Activated naive CD8-positive, alpha-beta T cell (primary cell): ENCODE data around the gene GRIA3.

Experiments used
- H3K27ac Mint-ChIP-seq: one replicate; pipeline ENCODE4 v1.8.0; 2021; ENCODE audit warnings: mixed read lengths
- H3K27me3 Mint-ChIP-seq: one replicate; pipeline ENCODE4 v1.8.0; 2021; ENCODE audit warnings: mixed read lengths
- H3K36me3 Mint-ChIP-seq: one replicate; pipeline ENCODE4 v1.8.0; 2021; ENCODE audit warnings: mixed read lengths
- H3K4me1 Mint-ChIP-seq: one replicate; pipeline ENCODE4 v1.8.0; 2021; ENCODE audit warnings: low read depth, mixed read lengths
- H3K4me3 Mint-ChIP-seq: one replicate; pipeline ENCODE4 v1.8.0; 2021; ENCODE audit warnings: mild to moderate bottlenecking, mixed read lengths
- H3K9me3 Mint-ChIP-seq: one replicate; pipeline ENCODE4 v1.8.0; 2021; ENCODE audit warnings: low read depth, mixed read lengths

The GRIA3 gene

DNA sequence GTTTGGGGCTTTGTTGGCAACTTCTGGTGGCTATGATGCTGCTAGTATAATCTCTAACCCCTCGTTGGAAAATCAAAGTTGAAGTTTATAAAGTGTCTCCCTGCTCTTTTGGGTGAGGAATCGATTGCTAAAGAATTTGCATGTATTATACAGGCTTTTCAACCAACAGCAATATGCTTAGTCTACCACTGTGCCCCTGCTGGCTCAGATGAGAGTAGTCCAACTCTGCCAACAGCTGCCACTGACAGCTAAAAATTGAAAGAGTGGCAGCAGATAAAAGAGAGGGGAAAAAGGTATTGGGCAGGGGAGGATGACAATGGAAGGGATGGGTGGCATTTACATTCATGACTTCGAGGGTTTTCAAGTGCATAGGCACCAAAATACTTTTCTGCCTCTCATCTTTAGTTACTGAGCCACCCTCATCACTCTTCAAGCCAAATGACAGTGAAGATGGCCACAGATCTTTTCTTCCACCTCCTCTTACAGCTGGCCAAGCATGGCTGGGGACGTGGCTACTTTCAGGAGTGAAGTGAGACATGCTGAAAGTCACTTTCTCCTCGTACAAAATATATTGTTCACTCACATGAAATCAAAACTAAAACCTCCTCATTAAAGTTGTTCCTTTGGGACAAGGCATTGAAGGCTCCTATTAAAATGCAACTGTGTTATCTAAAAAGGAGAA is 2.7 kb upstream of the GRIA3 start:
- Mint-ChIP-seq H3K27ac (no peak overlapping the region), H3K9me3 (no peaks in the 10 kb centered on the region), H3K4me1 (peaks cover 7% of the 10 kb centered on the region), H3K27me3 (peaks cover 18% of the 10 kb centered on the region), H3K4me3 (no peak overlapping the region), H3K36me3 (no peaks in the 10 kb centered on the region)

DNA sequence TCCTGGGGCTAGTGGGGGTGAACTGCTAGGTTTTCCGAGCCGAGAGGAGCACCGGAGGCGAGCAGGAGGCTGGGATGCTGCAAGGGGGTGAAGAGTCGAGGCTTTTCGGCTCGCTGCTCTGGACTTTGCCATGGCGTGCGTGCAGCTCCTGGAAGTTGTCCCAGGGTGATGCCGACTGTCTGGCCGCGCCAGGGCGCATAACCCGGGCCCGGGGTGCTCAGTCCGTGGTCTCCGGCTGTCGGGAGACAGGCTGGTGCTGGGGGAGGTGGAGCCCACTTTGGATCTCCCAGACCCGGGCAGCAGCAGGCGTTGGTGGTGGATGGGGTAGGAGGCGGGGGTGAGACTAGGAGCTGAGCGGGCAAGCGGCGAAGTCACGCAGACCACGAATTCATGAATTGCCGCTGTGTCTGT is 793 bp downstream of the GRIA3 start:
- peaks cover 20% of the 10 kb centered on the region for H3K27me3 Mint-ChIP-seq
- peaks cover 7% of the 10 kb centered on the region for H3K4me1 Mint-ChIP-seq
- no peaks in the 10 kb centered on the region for H3K36me3 Mint-ChIP-seq
- no peaks in the 10 kb centered on the region for H3K9me3 Mint-ChIP-seq
- H3K4me3 Mint-ChIP-seq = peak overlapping the region; percentile 13
- no peak overlapping the region for H3K27ac Mint-ChIP-seq

DNA sequence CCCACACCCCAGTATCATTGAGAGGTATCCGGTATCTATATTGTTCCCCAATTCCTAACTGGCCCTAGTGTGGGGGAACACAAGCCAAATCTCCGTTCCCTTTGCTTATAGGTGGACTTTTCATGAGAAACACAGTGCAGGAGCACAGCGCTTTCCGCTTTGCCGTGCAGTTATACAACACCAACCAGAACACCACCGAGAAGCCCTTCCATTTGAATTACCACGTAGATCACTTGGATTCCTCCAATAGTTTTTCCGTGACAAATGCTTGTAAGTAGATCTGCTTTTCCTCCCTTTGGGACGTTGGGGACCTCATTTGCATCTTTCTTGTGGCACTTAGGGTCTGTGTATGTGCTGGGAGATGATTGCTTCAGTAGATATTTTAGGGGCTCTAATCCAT is 1.6 kb downstream of the GRIA3 start:
- no peaks in the 10 kb centered on the region for H3K9me3 Mint-ChIP-seq
- peaks cover 7% of the 10 kb centered on the region for H3K4me1 Mint-ChIP-seq
- H3K36me3 Mint-ChIP-seq = no peaks in the 10 kb centered on the region
- H3K4me3 Mint-ChIP-seq = no peak overlapping the region
- no peak overlapping the region for H3K27ac Mint-ChIP-seq
- H3K27me3 Mint-ChIP-seq = peaks cover 20% of the 10 kb centered on the region

DNA sequence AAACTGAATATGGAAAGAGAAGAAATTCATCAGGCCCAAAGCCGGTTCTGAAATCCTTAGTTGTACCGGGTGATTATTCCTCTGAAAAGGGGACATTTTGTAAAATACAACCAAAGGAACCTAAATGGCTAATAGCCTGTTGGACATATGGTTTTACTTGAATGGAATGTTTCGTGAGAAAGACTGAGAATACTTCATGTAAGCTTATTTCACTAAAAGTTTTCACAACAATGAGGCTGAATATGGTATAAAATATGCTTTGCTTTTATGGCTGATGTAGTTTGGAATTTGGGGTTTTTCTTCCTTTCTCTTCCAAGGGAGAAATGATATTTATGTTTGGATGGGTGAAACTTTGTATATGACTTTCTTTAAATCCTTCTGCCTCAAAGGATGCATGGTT is 2.7 kb downstream of the GRIA3 start:
- H3K4me1 Mint-ChIP-seq = peaks cover 7% of the 10 kb centered on the region
- H3K27me3 Mint-ChIP-seq = peaks cover 22% of the 10 kb centered on the region
- no peak overlapping the region for H3K4me3 Mint-ChIP-seq
- no peaks in the 10 kb centered on the region for H3K36me3 Mint-ChIP-seq
- no peaks in the 10 kb centered on the region for H3K9me3 Mint-ChIP-seq
- no peak overlapping the region for H3K27ac Mint-ChIP-seq

DNA sequence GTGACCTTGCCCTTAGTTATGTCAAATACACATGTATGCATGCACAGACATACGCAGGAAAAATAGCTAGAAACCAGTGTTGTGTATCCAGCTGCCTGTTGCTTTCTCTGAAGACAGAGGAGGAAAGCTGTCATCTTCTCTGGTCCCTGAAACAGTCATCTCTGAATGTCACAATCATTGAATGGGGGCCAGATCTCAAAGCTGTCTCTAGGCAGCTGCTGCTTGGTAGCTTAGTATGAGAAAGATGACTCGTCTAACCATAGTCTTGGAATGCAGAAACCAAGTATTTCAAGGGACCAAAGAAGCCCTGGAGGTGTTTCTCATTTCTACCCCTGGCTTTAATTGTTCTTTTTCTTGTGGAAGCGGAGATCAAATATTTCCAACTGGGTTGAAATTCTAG is 4.0 kb downstream of the GRIA3 start:
- no peaks in the 10 kb centered on the region for H3K36me3 Mint-ChIP-seq
- H3K4me1 Mint-ChIP-seq = peaks cover 7% of the 10 kb centered on the region
- peaks cover 16% of the 10 kb centered on the region for H3K27me3 Mint-ChIP-seq
- no peak overlapping the region for H3K4me3 Mint-ChIP-seq
- no peaks in the 10 kb centered on the region for H3K9me3 Mint-ChIP-seq
- H3K27ac Mint-ChIP-seq = no peak overlapping the region

DNA sequence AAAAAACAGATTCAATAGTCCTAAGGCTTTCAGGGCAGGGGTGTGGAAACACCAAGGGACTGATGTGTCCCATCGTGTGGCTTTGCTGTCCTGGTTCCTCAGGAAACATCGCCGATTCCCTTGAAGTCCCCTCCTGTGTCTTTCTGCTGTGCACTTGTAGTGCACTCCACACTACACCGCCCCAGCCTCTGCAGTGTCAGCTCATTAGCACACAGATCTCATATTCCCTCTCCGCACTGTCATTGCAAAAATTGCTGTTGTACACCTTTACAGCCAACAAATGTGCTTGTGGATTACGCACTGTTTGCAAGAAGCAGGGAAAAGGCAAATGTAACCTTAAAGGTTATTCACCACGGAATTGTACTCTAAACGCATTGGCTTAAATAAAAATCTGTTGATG is 5.3 kb downstream of the GRIA3 start:
- Mint-ChIP-seq H3K36me3 (no peaks in the 10 kb centered on the region), H3K27me3 (peaks cover 13% of the 10 kb centered on the region), H3K9me3 (no peaks in the 10 kb centered on the region), H3K27ac (no peak overlapping the region), H3K4me1 (peaks cover 3% of the 10 kb centered on the region), H3K4me3 (no peak overlapping the region)

DNA sequence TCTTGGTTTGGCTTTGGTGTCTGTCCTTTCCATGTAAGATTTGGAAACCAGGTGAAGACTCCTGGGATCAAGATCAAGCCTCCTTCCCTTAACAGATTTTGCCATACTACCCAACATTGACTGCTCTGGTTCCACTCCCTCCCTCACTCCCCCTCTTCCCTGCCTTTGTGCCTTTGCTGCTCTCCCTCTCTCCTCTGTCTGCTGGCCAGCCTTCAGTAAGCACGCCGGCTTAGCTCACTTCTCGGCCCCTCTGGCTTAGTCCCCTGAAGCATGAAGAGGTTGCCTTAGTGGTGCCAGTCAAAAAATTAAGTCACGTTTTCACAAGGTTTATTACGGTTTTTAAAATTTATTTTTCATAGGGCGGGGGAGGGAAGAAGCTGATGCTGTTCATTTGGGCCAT is 6.0 kb downstream of the GRIA3 start:
- no peak overlapping the region for H3K27ac Mint-ChIP-seq

DNA sequence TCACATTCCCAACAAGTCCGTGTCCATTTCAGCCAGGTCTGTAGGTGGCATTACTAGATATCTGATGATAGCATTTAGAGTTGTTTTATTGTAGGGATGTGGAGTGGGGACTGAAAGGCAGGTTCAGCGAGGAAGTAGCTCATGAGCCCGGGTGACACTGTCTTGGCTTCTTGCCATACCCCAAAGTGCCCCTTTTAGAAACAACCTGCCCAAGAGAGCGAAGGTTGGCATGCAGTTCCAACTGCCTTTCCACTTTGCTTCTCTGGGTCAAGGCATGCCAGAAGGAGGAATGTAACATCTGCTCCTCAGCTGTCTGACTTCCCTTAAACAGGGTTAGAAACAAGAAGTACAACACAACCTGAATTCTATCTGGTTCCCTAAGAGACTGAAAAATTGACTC is 9.0 kb downstream of the GRIA3 start:
- Mint-ChIP-seq H3K4me3 (no peak overlapping the region), H3K36me3 (no peaks in the 10 kb centered on the region), H3K4me1 (no peaks in the 10 kb centered on the region), H3K9me3 (no peaks in the 10 kb centered on the region), H3K27ac (no peak overlapping the region), H3K27me3 (peaks cover 2% of the 10 kb centered on the region)

More for the DNA sequence above, 6.0 kb downstream of the GRIA3 start:
- Mint-ChIP-seq H3K27me3 (peaks cover 13% of the 10 kb centered on the region), H3K36me3 (no peaks in the 10 kb centered on the region), H3K4me1 (peaks cover 3% of the 10 kb centered on the region), H3K4me3 (no peak overlapping the region), H3K9me3 (no peaks in the 10 kb centered on the region)

DNA sequence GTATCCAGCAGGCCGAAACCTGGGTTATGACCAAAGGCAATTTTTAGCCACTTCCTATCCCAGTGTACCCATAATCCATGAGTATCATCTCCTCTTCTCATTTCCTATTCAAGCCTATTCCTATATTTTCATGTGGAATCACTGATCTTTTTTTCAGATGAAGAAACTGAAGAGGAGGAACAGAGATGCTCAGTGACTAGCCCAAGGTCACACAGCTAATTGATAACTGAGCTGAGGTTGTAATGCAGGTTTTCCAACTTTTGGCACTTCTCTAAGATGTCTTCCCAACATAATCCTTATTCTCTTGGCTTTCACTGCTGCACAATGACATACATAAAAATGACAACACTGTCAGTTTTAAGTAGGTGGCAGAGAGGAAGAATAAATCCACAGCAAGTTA is 15.3 kb downstream of the GRIA3 start:
- H3K4me3 Mint-ChIP-seq = no peak overlapping the region
- no peak overlapping the region for H3K27ac Mint-ChIP-seq
- no peaks in the 10 kb centered on the region for H3K9me3 Mint-ChIP-seq
- no peaks in the 10 kb centered on the region for H3K4me1 Mint-ChIP-seq
- no peaks in the 10 kb centered on the region for H3K36me3 Mint-ChIP-seq
- no peaks in the 10 kb centered on the region for H3K27me3 Mint-ChIP-seq

DNA sequence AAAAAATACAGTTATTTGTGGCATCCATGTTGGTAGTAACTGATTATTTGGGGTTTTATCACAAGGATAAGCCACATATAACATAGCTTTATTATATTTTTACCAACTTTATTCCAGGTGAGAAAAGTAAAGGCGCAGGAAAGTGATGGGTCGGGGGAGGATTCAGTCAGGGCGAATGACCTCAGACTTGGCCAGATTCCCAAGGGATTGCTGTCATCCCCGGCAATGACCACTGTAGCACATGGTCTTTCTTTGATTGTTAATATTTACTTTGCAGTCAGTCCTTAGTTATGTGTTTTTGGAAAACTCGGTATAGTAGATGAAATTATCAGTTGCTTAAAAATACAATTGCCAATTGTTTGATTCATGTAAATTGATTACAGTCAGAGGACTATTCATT is 17.6 kb downstream of the GRIA3 start:
- Mint-ChIP-seq H3K36me3 (no peaks in the 10 kb centered on the region), H3K27ac (no peak overlapping the region), H3K4me3 (no peak overlapping the region), H3K9me3 (no peaks in the 10 kb centered on the region), H3K27me3 (no peaks in the 10 kb centered on the region), H3K4me1 (no peaks in the 10 kb centered on the region)

DNA sequence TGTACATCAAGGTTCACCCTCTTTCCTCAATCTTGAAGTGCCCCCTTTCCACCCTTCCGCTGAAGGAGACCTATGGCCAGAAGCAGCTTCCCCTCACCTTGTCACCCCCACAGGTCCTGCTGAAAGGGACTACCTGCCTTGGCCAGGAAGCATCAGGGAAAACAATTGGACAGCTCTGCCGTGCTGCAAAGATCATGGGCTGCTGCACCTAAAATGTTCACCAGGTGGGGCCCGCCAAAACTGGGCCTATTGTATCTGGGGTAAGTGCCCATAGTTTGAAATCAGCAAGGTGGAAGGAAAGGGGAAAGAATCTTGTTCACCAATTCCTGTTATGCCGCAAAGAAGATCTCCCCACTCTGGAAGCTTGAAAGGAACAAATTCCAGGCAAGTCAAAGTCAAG is 18.4 kb downstream of the GRIA3 start:
- Mint-ChIP-seq H3K4me1 (no peaks in the 10 kb centered on the region), H3K27ac (no peak overlapping the region), H3K27me3 (no peaks in the 10 kb centered on the region), H3K4me3 (no peak overlapping the region), H3K36me3 (no peaks in the 10 kb centered on the region), H3K9me3 (no peaks in the 10 kb centered on the region)

DNA sequence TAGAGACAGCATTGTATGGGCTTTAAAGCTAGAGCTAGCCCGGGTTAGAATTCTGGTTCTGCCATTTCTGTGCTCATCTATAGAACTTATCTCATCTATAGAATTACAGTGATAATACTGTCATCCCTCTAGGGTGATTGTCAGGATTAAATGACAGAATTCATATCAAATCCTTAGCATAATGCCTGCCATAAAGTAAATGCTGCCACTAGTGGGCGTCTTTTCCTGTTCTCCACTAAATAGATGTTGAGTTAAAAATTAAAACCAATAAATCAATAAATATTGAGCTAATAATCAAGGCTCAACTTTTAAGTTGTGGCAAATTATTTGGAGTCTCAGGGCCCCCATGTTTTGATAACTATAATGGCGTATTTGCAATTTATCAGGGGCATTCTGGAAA is 19.7 kb downstream of the GRIA3 start:
- no peaks in the 10 kb centered on the region for H3K9me3 Mint-ChIP-seq
- no peaks in the 10 kb centered on the region for H3K36me3 Mint-ChIP-seq
- H3K27me3 Mint-ChIP-seq = no peaks in the 10 kb centered on the region
- H3K27ac Mint-ChIP-seq = no peak overlapping the region
- H3K4me3 Mint-ChIP-seq = no peak overlapping the region
- H3K4me1 Mint-ChIP-seq = no peaks in the 10 kb centered on the region

DNA sequence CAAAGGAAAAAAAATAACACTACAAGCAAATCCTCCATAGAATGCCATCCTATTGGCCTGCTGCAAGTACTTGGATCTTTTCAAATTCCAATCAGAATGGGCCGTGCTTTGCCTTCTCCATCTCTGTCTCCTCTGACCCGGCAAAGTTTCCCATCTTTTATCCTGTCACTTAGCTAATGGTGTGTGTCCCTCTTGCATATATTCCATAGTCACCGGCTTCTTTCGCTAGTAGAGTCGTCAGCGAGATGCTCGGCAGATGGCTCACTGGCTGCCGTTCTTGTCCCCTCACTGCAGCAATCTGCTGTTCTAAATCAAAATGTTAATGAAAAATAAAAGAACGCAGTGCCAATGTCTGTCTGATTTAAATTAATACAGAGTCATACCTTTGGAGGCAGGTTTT is 22.1 kb downstream of the GRIA3 start:
- H3K4me1 Mint-ChIP-seq = no peaks in the 10 kb centered on the region
- H3K9me3 Mint-ChIP-seq = no peaks in the 10 kb centered on the region
- H3K27ac Mint-ChIP-seq = no peak overlapping the region
- H3K27me3 Mint-ChIP-seq = no peaks in the 10 kb centered on the region
- no peaks in the 10 kb centered on the region for H3K36me3 Mint-ChIP-seq
- no peak overlapping the region for H3K4me3 Mint-ChIP-seq

DNA sequence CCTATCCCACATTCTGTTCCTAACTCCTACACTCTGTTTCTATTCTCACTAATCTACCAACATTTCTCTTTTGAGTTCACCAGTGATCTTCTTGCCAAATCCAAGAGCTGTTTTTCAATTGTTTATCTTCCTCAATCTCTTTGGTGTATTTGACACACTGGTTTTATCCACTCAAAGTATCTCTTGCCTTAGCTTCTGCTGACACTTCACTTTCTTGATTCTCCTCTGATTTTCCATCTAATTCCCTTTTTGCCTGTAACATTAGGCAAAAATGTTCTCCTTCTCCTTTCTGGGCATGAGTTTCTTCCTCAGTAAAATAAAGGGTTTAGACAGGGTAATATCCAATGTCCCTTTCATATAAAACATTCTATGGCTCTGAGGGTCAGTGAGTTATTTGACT is 26.2 kb downstream of the GRIA3 start:
- H3K27ac Mint-ChIP-seq = no peak overlapping the region
- no peaks in the 10 kb centered on the region for H3K36me3 Mint-ChIP-seq
- H3K4me3 Mint-ChIP-seq = no peak overlapping the region
- H3K9me3 Mint-ChIP-seq = no peaks in the 10 kb centered on the region
- no peaks in the 10 kb centered on the region for H3K4me1 Mint-ChIP-seq
- H3K27me3 Mint-ChIP-seq = peaks cover 1% of the 10 kb centered on the region

DNA sequence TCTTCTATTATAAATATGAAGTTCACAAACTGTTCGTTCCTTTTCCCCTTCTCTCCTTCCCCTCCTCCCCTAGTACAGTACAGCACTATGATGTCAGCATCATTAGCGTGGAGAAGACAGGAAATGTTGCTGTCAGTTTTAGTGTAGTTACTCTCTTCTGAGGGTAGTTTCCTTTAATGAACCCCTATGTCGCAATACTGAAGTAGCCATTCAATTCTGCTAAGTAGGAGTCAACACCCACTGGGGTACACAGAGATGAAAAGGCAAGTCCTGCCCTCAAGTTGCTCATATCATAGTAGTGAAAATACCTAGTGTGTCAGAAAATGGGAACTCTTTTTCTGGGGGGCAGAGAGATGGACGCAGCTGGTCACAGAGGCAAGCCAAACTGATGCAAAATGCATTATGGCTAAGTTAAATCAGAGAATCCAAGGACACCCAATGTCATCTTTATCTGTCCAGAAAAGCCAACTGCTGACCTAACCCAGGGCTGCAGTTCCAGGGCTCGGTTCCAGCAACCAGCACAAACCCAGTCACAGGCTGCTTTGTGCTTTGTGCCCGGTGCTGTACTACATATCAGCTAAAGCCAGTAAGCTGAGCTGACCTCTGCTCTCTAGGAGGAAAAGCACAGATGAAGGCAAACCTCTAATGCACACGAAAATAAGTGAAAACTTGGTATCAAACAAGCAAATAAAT is 31.5 kb downstream of the GRIA3 start:
- H3K36me3 Mint-ChIP-seq = no peaks in the 10 kb centered on the region
- no peak overlapping the region for H3K4me3 Mint-ChIP-seq
- no peaks in the 10 kb centered on the region for H3K9me3 Mint-ChIP-seq
- no peak overlapping the region for H3K27ac Mint-ChIP-seq
- no peaks in the 10 kb centered on the region for H3K4me1 Mint-ChIP-seq
- peaks cover 1% of the 10 kb centered on the region for H3K27me3 Mint-ChIP-seq

DNA sequence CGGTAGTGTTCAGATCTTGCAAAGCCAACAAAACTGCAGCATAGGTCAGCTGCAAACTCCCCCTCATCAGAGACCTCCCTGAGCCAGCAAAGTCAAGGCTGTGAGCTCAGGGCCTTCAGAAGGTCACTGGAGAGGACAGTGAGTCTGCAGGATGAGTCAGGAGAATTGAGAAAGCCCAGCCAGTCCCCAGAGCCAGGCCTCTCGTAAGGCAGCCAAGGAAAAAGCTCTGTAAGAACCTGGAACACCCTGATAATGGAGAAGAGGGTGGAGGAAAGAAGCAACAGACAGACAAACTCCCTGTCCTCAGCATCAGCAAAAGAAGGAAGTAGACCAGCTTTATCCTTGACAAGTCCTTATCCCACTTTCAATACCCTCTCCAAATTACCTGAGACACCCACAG is 33.0 kb downstream of the GRIA3 start:
- peaks cover 1% of the 10 kb centered on the region for H3K27me3 Mint-ChIP-seq
- no peaks in the 10 kb centered on the region for H3K9me3 Mint-ChIP-seq
- no peak overlapping the region for H3K4me3 Mint-ChIP-seq
- H3K27ac Mint-ChIP-seq = no peak overlapping the region
- no peaks in the 10 kb centered on the region for H3K4me1 Mint-ChIP-seq
- H3K36me3 Mint-ChIP-seq = no peaks in the 10 kb centered on the region
